Mesendoderm (in vitro differentiated cells): Measurements from ENCODE around the gene PRCD.
"Not testable (repeated sequence)": the region's sequence is repeated elsewhere in the genome, so short reads cannot be mapped to it uniquely, and the experiment has no call there.

ENCODE experiments used
- DNase-seq: peaks from one replicate; pipeline ENCODE4 v3.0.0; 2013
- H2AK5ac ChIP-seq: 2 replicates; pipeline ENCODE4 v1.6.1; 2013; ENCODE audit warnings: low read length, inconsistent platforms
- H2BK120ac ChIP-seq: 2 replicates; pipeline ENCODE4 v1.6.1; 2013; ENCODE audit warnings: low read depth, mild to moderate bottlenecking, low read length, moderate library complexity, mixed read lengths
- H2BK15ac ChIP-seq: replicated peaks from 2 replicates; pipeline ENCODE4 v1.6.1; 2013; ENCODE audit warnings: low read depth, mild to moderate bottlenecking, moderate library complexity
- H2BK5ac ChIP-seq: 2 replicates; pipeline ENCODE4 v1.6.1; 2013; ENCODE audit warnings: low read length, inconsistent platforms
- H3K18ac ChIP-seq: 2 replicates; pipeline ENCODE4 v1.6.1; 2013; ENCODE audit warnings: mild to moderate bottlenecking, low read length, mixed read lengths
- H3K23ac ChIP-seq: one replicate; pipeline ENCODE4 v1.6.1; 2013; ENCODE audit warnings: low read length
- H3K27ac ChIP-seq: 2 replicates; pipeline ENCODE4 v1.5.1; 2013; ENCODE audit warnings: low read depth, mild to moderate bottlenecking, inconsistent platforms, low read length, moderate library complexity
- H3K27me3 ChIP-seq: 2 replicates; pipeline ENCODE4 v1.6.1; 2013; ENCODE audit warnings: low read length, control low read depth, mild to moderate bottlenecking, inconsistent platforms; ENCODE audit not compliant: insufficient read depth, poor library complexity
- H3K36me3 ChIP-seq: 2 replicates; pipeline ENCODE4 v1.6.1; 2013; ENCODE audit warnings: low read length, inconsistent platforms; ENCODE audit not compliant: control insufficient read depth, insufficient read depth
- H3K4ac ChIP-seq: one replicate; pipeline ENCODE4 v1.6.1; 2013; ENCODE audit warnings: low read depth, mild to moderate bottlenecking, low read length, moderate library complexity
- H3K4me1 ChIP-seq: 2 replicates; pipeline ENCODE4 v1.6.1; 2013; ENCODE audit warnings: low read depth, low read length, inconsistent platforms; ENCODE audit not compliant: control insufficient read depth
- H3K4me2 ChIP-seq: 2 replicates; pipeline ENCODE4 v1.6.1; 2013; ENCODE audit warnings: low read length
- H3K4me3 ChIP-seq: 2 replicates; pipeline ENCODE4 v1.5.1; 2013; ENCODE audit warnings: mild to moderate bottlenecking, low read length
- H3K56ac ChIP-seq: one replicate; pipeline ENCODE4 v1.6.1; 2013; ENCODE audit warnings: low read length
- H3K79me1 ChIP-seq: 2 replicates; pipeline ENCODE4 v1.6.1; 2013; ENCODE audit warnings: low read length, inconsistent platforms
- H3K79me2 ChIP-seq: 2 replicates; pipeline ENCODE4 v1.6.1; 2013; ENCODE audit warnings: mild to moderate bottlenecking, low read length; ENCODE audit not compliant: control insufficient read depth, insufficient read depth
- H3K9ac ChIP-seq: 2 replicates; pipeline ENCODE4 v1.6.1; 2013; ENCODE audit warnings: low read length, inconsistent platforms
- H4K5ac ChIP-seq: one replicate; pipeline ENCODE4 v1.6.1; 2013; ENCODE audit warnings: low read length
- H4K8ac ChIP-seq: one replicate; pipeline ENCODE4 v1.6.1; 2013; ENCODE audit warnings: low read depth, mild to moderate bottlenecking, control low read depth, low read length, moderate library complexity
- WGBS: extraction: QIAGEN DNeasy Blood & Tissue Kit; methylation state at CpG from one replicate; pipeline ENCODE4 v1.1.7; 2013; ENCODE audit warnings: low lambda C conversion rate, missing lambda C conversion rate; ENCODE audit not compliant: insufficient coverage; ENCODE audit errors: extremely low coverage; 5-methylcytosine and 5-hydroxymethylcytosine counted together

Gene PRCD

DNA sequence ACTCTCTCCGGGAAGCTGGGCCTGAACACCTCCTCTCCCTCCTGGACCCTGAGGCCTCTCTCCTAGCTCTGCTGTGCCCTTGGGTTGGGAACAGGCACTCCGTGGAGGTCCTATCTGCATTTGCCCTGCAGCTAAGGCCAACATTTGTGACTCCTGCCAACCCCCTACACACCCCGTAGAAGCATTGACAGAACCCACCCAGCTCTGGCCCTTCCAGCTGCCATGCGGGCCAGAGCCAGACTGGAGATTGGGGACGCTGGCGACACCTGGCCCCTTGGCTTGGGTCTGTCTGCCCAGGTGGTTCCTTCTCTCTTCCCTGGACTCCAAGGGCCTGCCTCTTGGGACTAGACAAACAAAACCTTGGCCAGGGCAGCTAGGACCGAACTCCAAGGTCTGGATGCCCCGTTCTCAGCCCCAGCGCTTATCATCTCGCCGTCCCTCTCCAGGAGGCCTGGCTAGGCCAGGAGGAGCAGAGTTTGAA, 38.0 kb upstream of the PRCD start:
- H3K18ac ChIP-seq: no peak overlapping the region
- no peak overlapping the region for H2BK5ac ChIP-seq
- no peaks in the 10 kb centered on the region for H3K36me3 ChIP-seq
- no peaks in the 10 kb centered on the region for H3K27me3 ChIP-seq
- peak overlapping the region; percentile 67 for H2AK5ac ChIP-seq
- peak overlapping the region; percentile 62 for H3K9ac ChIP-seq
- WGBS: no CpG with 5 or more reads among the region's 11 CpGs
- H2BK120ac ChIP-seq: no peak overlapping the region
- H4K8ac ChIP-seq: no peak overlapping the region
- H3K4me2 ChIP-seq: peak overlapping the region; percentile 15
- H4K5ac ChIP-seq: no peak overlapping the region
- H3K27ac ChIP-seq: no peak overlapping the region
- H3K4ac ChIP-seq: no peak overlapping the region
- peaks cover 2% of the 10 kb centered on the region for H3K79me2 ChIP-seq
- H2BK15ac ChIP-seq: no peak overlapping the region
- peak; percentile 33 for DNase-seq
- peak overlapping the region; percentile 83 for H3K56ac ChIP-seq
- H3K4me3 ChIP-seq: no peak overlapping the region
- peaks cover 19% of the 10 kb centered on the region for H3K4me1 ChIP-seq
- H3K23ac ChIP-seq: peak overlapping the region; percentile 98
- peaks cover 7% of the 10 kb centered on the region for H3K79me1 ChIP-seq

GRCh38 chr17:76502341-76503211, 37.3 kb upstream of the PRCD start:
- Histone ChIP-seq H3K4me1 (peaks cover 19% of the 10 kb centered on the region), H3K79me1 (peaks cover 7% of the 10 kb centered on the region), H3K18ac (no peak overlapping the region), H2BK15ac (no peak overlapping the region), H3K56ac (peak overlapping the region; percentile 83), H3K4me2 (no peak overlapping the region), H3K4ac (no peak overlapping the region), H3K4me3 (no peak overlapping the region), H3K79me2 (peaks cover 2% of the 10 kb centered on the region), H2BK120ac (no peak overlapping the region), H3K9ac (no peak overlapping the region), H4K8ac (no peak overlapping the region), H3K36me3 (no peaks in the 10 kb centered on the region), H2AK5ac (no peak overlapping the region), H3K27me3 (no peaks in the 10 kb centered on the region), H3K23ac (no peak overlapping the region), H2BK5ac (no peak overlapping the region), H3K27ac (no peak overlapping the region), H4K5ac (no peak overlapping the region)
- DNase-seq: no peak
- WGBS: no CpG with 5 or more reads among the region's 8 CpGs

GRCh38 chr17:76504117-76504516, 35.7 kb upstream of the PRCD start:
- Histone ChIP-seq H3K27ac (no peak overlapping the region), H3K23ac (no peak overlapping the region), H3K4ac (no peak overlapping the region), H3K9ac (no peak overlapping the region), H3K79me1 (peaks cover 5% of the 10 kb centered on the region), H2BK5ac (no peak overlapping the region), H3K4me3 (no peak overlapping the region), H2BK120ac (no peak overlapping the region), H2AK5ac (no peak overlapping the region), H3K4me2 (no peak overlapping the region), H3K4me1 (peaks cover 15% of the 10 kb centered on the region), H4K5ac (no peak overlapping the region), H3K56ac (no peak overlapping the region), H3K79me2 (peaks cover 2% of the 10 kb centered on the region), H3K27me3 (no peaks in the 10 kb centered on the region), H3K18ac (no peak overlapping the region), H4K8ac (no peak overlapping the region), H2BK15ac (no peak overlapping the region), H3K36me3 (no peaks in the 10 kb centered on the region)
- DNase-seq: peak; percentile 52
- no CpG with 5 or more reads among the region's 7 CpGs for WGBS

DNA sequence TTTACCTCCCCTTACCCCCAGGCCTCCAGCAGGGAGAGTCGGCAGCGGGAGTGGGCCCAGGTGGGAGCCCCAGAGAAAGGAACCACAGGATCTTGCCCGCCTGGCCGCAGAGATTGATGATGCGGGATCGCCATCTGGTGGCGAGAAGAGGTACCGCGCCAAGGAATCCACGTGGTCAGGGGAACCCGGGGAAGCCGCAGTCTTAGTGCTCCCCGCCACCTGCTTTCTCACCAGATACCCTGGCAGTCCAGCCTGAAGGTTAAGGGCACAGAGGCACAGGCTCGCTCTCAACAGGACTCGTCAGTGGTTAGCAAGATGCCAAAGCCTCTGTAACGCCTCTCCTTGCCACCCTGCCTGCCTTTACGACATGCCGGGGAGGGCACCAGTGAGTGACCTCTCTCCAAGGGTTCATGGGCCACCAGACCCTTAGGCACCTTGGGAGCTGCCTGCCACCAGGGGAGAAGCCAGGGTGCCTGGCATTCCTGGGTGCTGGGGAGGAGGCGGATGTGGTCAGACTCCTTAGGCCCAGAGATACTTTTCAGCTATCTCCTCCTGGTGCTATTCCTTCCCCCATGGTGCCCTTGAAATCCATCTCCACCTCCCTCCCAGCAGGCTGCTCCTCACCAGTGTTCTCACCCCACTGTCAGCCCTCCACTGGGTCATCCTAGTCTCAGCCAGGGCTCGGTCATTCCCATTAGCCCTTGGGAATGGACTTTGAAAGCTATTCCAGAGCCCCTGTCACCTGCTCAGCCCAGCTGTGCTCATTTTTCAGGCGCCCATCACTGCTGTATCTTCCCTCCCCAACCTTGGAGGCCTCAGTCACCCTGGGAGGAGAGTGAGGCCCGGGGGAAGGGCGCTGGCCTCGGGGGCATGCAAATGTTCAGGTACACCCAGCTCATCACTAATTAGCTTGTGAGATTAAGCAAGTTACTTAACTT, 33.2 kb upstream of the PRCD start:
- no peak overlapping the region for H2BK15ac ChIP-seq
- WGBS: no CpG with 5 or more reads among the region's 24 CpGs
- H3K23ac ChIP-seq: no peak overlapping the region
- H3K79me1 ChIP-seq: no peaks in the 10 kb centered on the region
- H4K5ac ChIP-seq: no peak overlapping the region
- H2BK120ac ChIP-seq: no peak overlapping the region
- DNase-seq: peak; percentile 76
- peaks cover 2% of the 10 kb centered on the region for H3K4me1 ChIP-seq
- H2BK5ac ChIP-seq: no peak overlapping the region
- no peak overlapping the region for H3K4me3 ChIP-seq
- H3K4me2 ChIP-seq: no peak overlapping the region
- H3K27me3 ChIP-seq: no peaks in the 10 kb centered on the region
- no peak overlapping the region for H2AK5ac ChIP-seq
- no peak overlapping the region for H3K27ac ChIP-seq
- H3K56ac ChIP-seq: no peak overlapping the region
- H4K8ac ChIP-seq: no peak overlapping the region
- H3K18ac ChIP-seq: no peak overlapping the region
- no peaks in the 10 kb centered on the region for H3K36me3 ChIP-seq
- H3K4ac ChIP-seq: no peak overlapping the region
- H3K79me2 ChIP-seq: no peaks in the 10 kb centered on the region
- no peak overlapping the region for H3K9ac ChIP-seq

- not testable (repeated sequence) for H3K27ac ChIP-seq, H2BK120ac ChIP-seq, DNase-seq, H4K8ac ChIP-seq, H3K36me3 ChIP-seq, H3K18ac ChIP-seq, H3K56ac ChIP-seq, H2AK5ac ChIP-seq, H3K9ac ChIP-seq, H2BK5ac ChIP-seq, H3K79me1 ChIP-seq, H3K4ac ChIP-seq, H3K4me1 ChIP-seq, H3K27me3 ChIP-seq, H3K4me3 ChIP-seq, H3K4me2 ChIP-seq, H2BK15ac ChIP-seq, H3K79me2 ChIP-seq, H3K23ac ChIP-seq, H4K5ac ChIP-seq
- WGBS: no CpG with 5 or more reads among the region's 14 CpGs
Observed at GRCh38 chr17:76508472-76509063, 31.3 kb upstream of the PRCD start.
